Measurements from ENCODE around the gene F10.

Gene F10

DNA sequence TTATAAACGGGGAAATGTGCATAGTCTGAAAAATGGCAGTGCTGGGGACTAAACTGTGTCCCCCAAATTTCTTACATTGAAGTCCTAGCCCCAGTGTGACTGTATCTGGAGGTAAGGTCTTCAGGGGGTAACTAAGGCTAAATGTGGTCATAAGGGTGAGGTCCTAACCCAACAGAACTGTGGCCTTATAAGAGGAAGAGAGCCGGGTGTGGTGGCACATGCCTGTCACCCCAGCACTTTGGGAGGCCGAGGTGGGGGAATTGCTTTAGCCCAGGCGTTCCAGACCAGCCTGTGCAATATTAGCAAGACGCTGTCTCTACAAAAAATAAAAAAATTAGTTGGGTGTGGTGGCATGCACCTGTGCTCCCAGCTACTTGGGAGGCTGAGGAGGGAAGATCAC, 53.7 kb downstream of the F10 start:
- DNase-seq = no peak

DNA sequence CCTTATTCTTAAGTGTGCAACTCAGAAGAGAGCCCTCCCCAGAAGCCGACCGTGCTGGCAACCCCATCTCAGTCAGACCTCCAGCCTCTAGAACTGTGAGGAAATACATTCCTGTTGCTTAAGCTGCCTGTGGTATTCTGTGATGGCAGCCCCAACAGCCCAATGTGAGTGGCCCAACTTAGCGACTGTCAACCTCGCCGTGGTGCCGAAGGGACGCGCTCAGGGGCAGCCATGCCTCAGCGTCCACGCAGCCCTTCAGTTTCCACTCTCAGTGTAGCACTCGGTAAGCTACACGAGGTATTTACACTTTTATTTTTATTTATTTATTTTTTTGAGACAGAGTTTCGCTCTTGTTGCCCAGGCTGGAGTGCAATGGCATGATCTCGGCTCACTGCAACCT, 54.2 kb downstream of the F10 start:
- DNase-seq = no peak

DNA sequence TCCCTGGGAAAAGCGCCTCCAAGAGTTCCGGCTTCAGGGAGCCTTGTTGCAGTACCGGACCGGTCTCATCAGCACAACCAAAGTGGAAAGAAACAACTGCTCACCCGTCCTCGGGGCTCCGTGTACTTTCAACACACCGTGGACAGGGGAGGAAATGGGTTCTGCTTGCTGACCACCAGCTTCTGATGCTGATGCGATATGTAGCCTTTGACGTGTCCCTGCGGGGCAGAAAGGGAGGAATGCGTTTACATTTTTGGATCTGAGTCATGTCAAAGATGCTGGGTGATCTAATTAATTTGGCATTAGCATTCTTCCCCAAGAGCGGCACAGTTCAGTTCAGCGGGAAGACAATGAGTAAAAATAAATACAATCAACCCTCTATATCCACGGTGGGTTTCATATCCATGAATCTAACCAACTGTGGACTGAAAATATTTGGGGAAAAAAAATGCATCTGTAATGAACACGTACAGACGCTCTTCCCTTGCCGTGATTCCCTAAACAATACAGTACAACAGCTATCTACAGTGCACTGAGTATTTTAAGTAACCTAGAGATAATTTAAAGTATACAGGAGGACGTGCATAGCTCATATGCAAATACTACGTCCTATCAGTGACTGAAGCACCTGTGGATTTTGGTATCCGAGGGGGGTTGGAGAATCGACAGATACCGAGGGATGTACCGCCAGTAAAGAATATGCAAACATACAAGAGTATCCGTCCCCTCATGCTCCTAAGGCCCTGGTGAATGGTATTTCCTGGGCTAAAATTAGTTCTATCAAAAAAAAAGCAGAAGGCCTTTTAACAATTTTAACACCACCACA, 55.7 kb downstream of the F10 start:
- peak; percentile 94 for DNase-seq

DNA sequence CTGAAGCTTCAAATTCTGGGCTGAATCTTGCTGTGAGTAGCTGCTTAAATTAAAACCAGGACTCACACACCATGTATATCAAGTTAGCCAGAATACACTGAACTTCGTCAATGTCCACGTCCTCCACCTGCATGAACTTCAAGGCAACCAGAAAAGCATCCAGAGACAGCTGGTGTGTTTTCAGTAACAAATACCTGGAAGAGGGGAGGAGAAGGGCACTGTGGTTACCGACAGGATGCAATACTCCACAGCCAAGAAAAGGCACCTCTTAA, 56.2 kb downstream of the F10 start:
- DNase-seq = no peak

DNA sequence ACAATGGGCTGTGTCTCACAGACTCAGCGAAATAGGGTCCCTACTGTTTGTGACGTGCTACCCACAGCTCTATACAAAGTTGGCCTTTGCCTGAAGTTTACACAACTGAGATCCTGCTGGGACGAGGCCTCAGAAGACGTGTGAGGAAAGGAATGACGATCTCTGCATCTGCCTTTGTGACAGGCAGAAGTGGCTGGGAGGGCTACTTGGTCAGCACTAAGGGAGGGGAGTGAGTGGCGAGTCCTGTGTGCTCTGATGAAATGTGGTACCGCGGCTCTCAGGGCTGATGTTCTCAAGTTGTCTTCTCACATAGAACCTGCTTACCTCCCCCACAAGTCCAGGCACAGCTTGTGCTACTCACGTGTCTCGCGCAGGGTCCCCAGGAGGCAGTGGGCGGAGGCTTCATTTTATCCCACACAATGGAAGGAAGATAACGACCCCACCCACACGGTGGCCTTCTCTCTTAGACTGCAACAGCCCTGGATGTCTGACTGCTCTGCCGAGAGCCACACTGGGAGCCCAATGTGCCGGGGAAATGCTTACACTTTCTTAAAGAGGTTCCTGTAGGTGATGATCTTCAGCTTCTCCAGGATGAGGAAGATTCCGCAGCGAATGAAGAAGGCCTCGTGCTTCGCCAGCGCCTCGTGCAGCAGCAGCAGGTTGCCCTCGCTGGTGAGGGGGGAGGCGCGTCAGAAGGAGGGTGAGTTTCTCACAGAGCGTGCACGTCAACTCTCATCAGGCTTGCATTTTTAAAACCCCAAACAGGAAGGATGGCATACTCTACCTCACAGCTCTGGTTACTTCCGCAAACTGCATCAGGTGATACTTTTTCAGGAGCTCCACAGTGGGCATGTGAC, 57.0 kb downstream of the F10 start:
- DNase-seq = peak; percentile 70

DNA sequence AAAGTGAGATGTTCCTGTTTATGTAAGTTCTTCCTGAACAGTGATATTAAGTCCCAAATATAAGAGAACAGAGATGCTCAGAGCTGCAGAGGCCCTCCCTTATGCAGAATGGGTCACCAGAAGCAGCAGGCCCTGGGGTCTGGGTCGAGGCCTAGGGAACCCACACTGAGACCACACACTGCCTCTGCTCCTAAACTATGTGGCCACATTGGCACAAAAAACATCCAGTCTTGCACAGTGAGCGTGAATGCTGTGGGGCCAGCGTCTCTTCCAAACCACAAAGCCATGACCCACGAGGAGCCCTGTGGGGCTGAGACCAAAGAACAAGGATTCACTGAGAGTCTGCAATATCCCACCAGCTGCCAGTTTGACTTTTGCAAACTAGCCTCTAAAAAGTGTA, 59.4 kb downstream of the F10 start:
- DNase-seq = peak; percentile 54

DNA sequence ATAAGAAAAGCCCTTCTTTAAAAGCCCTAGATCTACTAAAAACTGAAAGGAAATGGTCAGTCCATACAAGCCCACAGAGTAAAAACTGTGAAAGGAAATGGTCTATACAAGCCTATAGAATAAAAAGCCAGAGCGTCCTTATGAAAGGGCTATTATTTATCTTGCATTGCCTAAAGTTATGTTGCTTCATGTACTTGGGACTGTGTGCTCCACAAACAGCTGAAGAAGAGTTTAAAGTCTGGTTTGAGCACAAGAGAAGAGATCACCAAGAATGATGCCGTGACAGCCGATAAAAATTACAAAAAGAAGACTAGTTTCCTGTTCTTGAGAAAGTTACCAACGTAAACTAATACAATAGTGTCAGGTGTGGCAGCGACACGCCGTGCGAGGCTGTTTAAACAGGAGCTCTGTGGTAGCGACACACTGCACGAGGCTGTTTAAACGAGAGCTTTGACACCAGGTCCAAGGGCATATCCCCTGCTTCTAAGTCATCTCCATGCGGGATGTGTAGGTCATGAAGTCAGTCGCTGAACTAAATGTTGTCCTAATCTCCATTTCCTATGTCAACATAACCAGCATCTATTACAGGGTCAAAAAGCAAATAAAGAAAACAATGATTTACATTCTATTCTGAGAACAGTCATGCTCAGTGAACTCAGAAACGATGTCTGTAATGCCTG, 61.0 kb downstream of the F10 start:
- DNase-seq = no peak

DNA sequence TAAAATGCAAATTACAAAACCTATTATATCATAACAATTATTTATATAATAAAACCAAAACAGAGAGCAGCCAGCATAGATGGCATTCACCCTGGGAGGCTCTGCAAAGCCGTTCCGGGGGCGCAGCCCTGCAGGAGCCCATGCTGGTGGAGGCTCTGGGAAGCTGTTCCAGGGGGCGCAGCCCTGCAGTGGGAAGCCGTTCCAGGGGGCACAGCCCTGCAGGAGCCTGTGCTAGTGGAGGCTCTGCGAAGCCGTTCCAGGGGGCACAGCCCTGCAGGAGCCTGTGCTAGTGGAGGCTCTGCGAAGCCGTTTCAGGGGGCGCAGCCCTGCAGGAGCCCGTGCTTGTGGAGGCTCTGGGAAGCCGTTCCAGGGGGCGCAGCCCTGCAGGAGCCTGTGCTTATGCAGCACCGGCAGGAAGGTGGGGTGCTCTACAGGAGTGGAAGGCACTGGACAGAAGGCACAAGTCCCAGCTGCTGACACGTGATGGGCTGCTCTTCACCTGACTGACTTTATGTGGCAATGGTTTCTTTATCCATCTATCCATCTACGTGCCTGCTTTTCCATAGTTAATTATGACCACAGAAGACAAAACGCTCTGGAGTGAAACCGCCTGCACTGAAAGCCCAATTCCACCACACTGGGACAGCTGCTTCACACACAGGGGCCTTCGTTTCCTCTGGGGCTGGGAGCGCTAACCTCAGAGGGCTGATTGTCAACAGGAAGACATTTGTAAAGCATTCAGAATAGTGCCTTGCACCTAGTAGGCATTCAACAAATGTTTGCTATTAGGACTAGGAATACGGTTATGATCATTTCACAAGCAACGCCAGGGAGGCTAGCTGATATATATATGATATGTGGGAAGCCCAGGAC, 62.2 kb downstream of the F10 start:
- no peak for DNase-seq

DNA sequence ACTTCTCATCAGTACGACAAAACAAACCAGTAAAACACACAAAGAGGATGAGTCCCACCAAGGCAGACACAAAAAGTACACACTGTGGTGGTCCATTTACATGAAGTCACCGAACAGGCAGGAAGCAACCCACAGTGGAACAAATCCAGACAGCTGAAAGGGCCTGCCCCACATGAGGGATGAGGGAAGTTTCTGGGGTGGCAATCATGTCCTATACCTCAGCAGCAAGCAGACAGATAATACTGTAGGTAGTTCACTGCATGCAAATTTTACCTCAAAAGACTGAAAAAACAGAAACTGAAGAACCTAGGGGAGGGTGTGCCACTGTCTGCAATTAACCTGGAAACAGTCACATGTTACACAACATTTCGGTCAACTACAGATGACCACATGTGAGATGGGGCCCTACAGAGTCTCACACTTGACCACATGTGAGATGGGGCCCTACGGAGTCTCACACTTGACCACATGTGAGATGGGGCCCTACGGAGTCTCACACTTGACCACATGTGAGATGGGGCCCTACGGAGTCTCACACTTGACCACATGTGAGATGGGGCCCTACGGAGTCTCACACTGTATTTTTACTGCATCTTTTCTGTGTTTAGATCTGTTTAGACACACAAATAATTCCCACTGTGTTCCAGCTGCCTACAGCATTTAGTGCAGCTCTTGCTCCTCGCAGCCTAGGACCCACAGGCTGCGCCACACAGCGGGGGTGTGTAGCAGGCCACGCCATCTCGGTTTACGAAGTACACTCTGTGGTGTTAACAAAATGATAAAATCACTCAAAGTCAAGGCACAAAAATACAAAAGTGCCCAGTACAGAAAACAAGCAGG, 63.7 kb downstream of the F10 start:
- peak; percentile 17 for DNase-seq

DNA sequence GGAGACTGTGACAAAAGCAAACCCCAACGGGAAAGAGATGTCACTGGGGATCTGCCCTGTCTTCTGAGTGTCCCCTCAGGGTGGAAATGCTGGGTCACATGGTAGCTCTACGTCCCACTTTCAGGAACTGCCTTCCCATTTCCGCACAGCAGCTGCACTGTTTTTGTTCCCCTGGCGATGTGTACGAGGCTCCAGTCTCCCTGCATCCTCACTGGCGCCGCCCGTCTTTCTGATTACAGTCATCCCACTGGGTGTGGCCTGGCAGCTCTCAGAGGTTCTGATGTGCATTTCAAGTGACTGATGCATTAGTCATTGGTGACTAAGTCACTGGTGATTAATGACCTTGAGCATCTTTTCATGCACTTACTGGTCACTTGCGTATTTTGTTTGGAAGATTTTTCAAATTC, 64.7 kb downstream of the F10 start:
- DNase-seq = peak; percentile 99

DNA sequence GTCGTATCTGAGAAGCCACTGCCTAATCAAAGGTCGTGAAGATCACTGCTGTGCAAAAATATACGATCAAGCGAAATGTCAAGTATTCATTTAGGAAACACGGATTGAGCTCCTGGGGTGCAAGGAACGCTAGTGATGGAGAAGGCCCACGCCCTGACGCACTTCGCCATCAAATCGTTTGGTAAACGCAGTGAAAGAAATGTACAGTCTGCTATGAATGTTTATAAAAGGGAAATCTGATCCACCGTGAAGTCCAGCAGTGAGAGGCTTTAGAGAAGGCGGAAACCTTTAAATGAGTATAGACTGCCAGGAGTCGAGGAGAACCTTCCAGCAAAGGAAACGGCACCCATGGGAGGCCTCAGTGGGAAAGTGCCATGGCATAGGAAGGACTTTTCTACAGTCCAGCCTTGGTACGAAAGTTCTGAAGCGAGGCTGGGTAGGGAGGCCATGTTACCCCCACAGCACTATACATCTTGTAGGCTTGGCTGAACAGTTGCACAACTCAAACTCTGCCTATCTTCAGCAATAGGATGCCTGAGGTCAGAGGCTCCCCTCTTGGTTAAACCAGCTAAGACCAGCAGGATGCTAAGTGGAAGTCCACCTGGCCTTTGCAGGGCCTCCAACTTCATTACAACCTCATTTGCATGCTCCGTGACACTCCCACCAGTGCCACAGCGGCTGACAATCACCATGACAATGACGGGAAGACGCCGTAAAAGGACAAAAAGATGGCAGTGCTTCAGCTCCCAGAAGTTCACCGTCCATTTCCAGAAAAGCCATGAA, 65.5 kb downstream of the F10 start:
- DNase-seq = no peak

DNA sequence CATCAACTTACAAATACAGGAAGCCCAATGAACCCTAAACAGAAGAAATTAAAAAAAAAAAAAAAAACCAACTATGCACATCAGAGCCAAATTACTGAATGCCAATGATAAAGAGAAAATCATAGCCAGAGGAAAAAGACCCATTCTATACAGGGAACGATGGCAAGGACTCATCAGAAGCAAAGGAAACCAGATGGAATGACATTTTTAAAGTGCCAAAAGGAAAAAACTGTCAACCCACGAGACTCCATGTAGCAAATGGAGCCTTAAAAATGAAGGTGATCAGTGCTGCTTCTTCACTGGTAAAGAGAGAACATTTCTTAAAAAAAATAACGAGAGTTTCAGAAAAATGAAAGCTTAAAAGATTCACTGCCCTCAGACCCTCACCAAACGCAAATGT, 67.6 kb downstream of the F10 start:
- no peak for DNase-seq

DNA sequence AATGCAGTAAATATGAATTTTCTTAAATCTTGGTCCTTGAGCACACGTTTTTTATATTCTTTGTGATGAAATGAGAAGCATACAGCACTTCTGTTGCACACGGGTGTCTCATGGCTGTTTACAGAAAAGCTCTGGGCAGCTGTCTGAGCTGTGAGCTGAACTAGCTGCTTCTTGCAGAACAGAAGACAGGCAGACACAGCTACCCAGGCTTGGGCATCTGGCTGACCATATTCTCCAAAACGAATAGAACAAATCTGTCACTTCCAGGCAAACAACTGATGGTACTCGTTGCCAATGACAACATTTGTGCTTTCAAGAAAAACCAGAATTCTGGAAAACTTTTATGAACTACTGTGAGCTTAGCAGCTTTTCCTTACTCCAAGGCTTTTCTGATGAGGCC, 69.7 kb downstream of the F10 start:
- DNase-seq = no peak

DNA sequence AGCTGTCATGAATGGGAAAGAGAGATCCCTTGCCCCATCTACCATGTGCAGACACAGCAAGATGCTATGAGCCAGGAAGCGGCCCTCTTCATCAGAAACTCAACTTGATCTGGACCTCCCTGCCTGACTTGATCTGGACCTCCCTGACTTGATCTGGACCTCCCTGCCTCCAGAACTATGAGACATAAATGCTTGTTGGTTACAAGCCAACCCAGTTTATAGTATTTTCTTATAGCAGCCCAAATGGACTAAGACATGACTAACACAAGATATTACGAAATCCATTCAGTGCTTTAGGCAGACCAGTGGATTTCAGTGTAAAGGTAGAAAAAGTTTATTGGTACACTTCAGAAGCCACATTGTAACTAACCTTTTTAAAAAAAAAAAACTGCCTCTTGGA, 70.3 kb downstream of the F10 start:
- peak; percentile 45 for DNase-seq

DNA sequence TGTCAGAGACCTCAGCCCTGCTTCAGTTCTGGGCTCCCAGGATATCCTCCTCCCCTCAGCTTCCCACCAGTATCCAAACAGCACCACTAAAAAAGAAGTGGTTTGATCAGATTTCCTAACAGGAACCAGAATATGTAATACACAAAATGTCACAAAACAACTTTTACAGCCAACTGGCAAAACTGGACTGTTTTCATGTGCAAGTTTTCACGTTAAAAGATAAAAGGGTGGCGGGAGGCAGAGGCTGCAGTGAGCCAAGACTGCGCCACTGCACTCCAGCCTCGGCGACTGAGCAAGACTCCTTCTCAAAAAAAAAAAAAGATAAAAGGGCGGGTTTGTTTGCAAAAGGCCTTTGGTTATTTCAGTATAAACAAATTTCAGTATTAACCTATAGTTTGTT, 72.8 kb downstream of the F10 start:
- no peak for DNase-seq

DNA sequence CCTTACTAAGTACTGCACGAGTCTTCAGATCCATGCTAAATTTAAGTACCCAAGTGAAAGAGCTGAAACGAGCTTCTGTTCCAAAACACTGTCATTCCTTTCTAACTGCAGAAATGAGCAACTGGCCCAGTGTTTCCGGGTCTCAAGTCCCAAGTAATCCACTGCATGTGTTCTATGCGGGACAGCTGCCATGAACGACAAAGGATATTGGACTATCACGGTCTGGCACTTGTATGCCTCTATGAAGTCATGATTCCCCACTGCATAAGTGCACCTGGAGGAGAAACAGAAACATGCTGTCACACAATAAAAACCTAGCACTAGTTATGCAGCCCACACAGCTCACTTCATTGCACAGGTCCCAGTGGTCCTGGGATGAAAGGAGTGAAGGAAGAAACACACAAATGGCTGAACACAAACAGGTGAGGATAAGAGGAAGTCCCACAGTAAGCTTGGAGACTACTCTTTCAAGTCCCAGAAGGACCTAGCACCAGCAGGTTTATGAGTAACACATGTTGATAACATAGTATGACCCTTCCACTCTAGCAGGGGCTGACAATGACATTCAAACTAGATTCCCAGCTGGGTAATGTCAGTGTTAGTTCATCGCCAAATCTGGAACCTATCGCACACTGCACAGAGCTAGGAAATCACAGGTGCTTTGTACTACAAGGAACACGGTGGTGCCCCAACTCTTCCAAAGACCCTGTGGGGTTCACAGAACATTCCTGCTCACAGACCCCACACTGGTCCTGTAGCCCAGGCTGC, 74.6 kb downstream of the F10 start:
- no peak for DNase-seq

Measured in fibroblast of skin of scalp (primary cell).